T-helper 17 cell (primary cell): ENCODE results near the gene EIF4E2. TPM values are rescaled to one million over a fixed set of nuclear protein-coding genes. Genes with fewer than 3 reads are reported as not detected.

Experiments
- ATAC-seq: fragments of 150-1000 bp; cut with Tn5 transposase; 2 replicates; pipeline ENCODE4 v1.10.0; 2021; ENCODE audit warnings: mild to moderate bottlenecking, moderate library complexity
- DNase-seq, 3 donors: peaks; one replicate each; pipeline versions ENCODE4 v3.0.0 to v3.0.0-alpha.2; 2020 to 2021
- H3K9me3 ChIP-seq: one replicate; pipeline ENCODE4 v1.7.0; 2013; ENCODE audit warnings: low read length, mild to moderate bottlenecking; ENCODE audit not compliant: control insufficient read depth, poor library complexity, severe bottlenecking
- H3K27ac Mint-ChIP-seq: one replicate; pipeline ENCODE4 v1.8.0; 2022; ENCODE audit warnings: mild to moderate bottlenecking, moderate library complexity, mixed read lengths
- H3K27me3 Mint-ChIP-seq: one replicate; pipeline ENCODE4 v1.8.0; 2022; ENCODE audit warnings: mixed read lengths
- H3K36me3 Mint-ChIP-seq: one replicate; pipeline ENCODE4 v1.8.0; 2022; ENCODE audit warnings: low read depth, mixed read lengths
- H3K4me1 Mint-ChIP-seq: one replicate; pipeline ENCODE4 v1.8.0; 2022; ENCODE audit warnings: mild to moderate bottlenecking, mixed read lengths
- H3K4me3 Mint-ChIP-seq: one replicate; pipeline ENCODE4 v1.8.0; 2022; ENCODE audit warnings: mild to moderate bottlenecking, moderate library complexity, mixed read lengths
- total RNA-seq, 4 donors: library from RNA in 2 of 4; stranded (reverse) in 2 of 4; gene quantifications; one replicate each; pipeline ENCODE4 v1.2.3 and lab custom pipeline; 2022 to 2026

EIF4E2 gene
- total RNA-seq, 2 donors from 2014 or later: 52.1 to 58.8 TPM

GRCh38 chr2:232513353-232513752, 37.1 kb upstream of the EIF4E2 start:
- peaks cover 5% of the 10 kb centered on the region for H3K36me3 Mint-ChIP-seq
- H3K4me3 Mint-ChIP-seq: no peak overlapping the region
- H3K4me1 Mint-ChIP-seq: peaks cover 6% of the 10 kb centered on the region
- no peak for ATAC-seq
- DNase-seq: no peak
- H3K27ac Mint-ChIP-seq: no peak overlapping the region
- H3K27me3 Mint-ChIP-seq: peaks cover 39% of the 10 kb centered on the region
- H3K9me3 ChIP-seq: no peaks in the 10 kb centered on the region

GRCh38 chr2:232515639-232516038, 34.9 kb upstream of the EIF4E2 start:
- H3K36me3 Mint-ChIP-seq: no peaks in the 10 kb centered on the region
- ATAC-seq: no peak

GRCh38 chr2:232516551-232516950, 33.9 kb upstream of the EIF4E2 start:
- no peak overlapping the region for H3K4me3 Mint-ChIP-seq
- peaks cover 8% of the 10 kb centered on the region for H3K4me1 Mint-ChIP-seq
- ATAC-seq: no peak
- H3K36me3 Mint-ChIP-seq: no peaks in the 10 kb centered on the region
- H3K27ac Mint-ChIP-seq: no peak overlapping the region
- H3K9me3 ChIP-seq: no peaks in the 10 kb centered on the region
- DNase-seq: no peak
- peaks cover 45% of the 10 kb centered on the region for H3K27me3 Mint-ChIP-seq

More at GRCh38 chr2:232515639-232516038, 34.9 kb upstream of the EIF4E2 start:
- H3K4me1 Mint-ChIP-seq: peaks cover 6% of the 10 kb centered on the region
- DNase-seq: no peak
- no peak overlapping the region for H3K27ac Mint-ChIP-seq
- H3K9me3 ChIP-seq: no peaks in the 10 kb centered on the region
- peaks cover 41% of the 10 kb centered on the region for H3K27me3 Mint-ChIP-seq
- no peak overlapping the region for H3K4me3 Mint-ChIP-seq

GRCh38 chr2:232518844-232519243, 31.6 kb upstream of the EIF4E2 start:
- no peak overlapping the region for H3K4me3 Mint-ChIP-seq
- ATAC-seq (no peak), DNase-seq (no peak)
- no peak overlapping the region for H3K27ac Mint-ChIP-seq
- no peaks in the 10 kb centered on the region for H3K36me3 Mint-ChIP-seq
- H3K4me1 Mint-ChIP-seq: peaks cover 8% of the 10 kb centered on the region
- no peaks in the 10 kb centered on the region for H3K9me3 ChIP-seq
- peaks cover 39% of the 10 kb centered on the region for H3K27me3 Mint-ChIP-seq

- Mint-ChIP-seq H3K27ac (no peak within 1 kb of the TSS), H3K4me1 (peaks cover 4% of the 10 kb centered on the region), H3K27me3 (peaks cover 37% of the 10 kb centered on the region), H3K4me3 (peak within 1 kb of the TSS; percentile 64), H3K36me3 (no peaks in the 10 kb centered on the region)
- H3K9me3 ChIP-seq: no peaks in the 10 kb centered on the region
- no peak for ATAC-seq
- DNase-seq: no peak
Measured at GRCh38 chr2:232519581-232520438, 30.7 kb upstream of the EIF4E2 start, which contains the start of gene PRSS56. PRSS56 (plus strand) TSS chr2:232520388; CDS start chr2:232520599, 211 bp downstream.

- H3K27ac Mint-ChIP-seq: no peak overlapping the region
- no peak overlapping the region for H3K4me3 Mint-ChIP-seq
- ATAC-seq (no peak), DNase-seq (no peak)
- H3K9me3 ChIP-seq: no peaks in the 10 kb centered on the region
- peaks cover 37% of the 10 kb centered on the region for H3K27me3 Mint-ChIP-seq
- no peaks in the 10 kb centered on the region for H3K36me3 Mint-ChIP-seq
- H3K4me1 Mint-ChIP-seq: peaks cover 4% of the 10 kb centered on the region
Measured at GRCh38 chr2:232520489-232520888, 30.0 kb upstream of the EIF4E2 start.

GRCh38 chr2:232521098-232521497, 29.4 kb upstream of the EIF4E2 start:
- no peak for DNase-seq
- Mint-ChIP-seq H3K27ac (no peak overlapping the region), H3K4me1 (peaks cover 4% of the 10 kb centered on the region)

GRCh38 chr2:232521959-232522622, 28.4 kb upstream of the EIF4E2 start:
- peak overlapping the region; percentile 63 for H3K4me3 Mint-ChIP-seq

More at GRCh38 chr2:232521098-232521497, 29.4 kb upstream of the EIF4E2 start:
- Mint-ChIP-seq H3K36me3 (no peaks in the 10 kb centered on the region), H3K27me3 (peaks cover 37% of the 10 kb centered on the region), H3K4me3 (peak overlapping the region; percentile 64)
- H3K9me3 ChIP-seq: no peaks in the 10 kb centered on the region
- ATAC-seq: no peak

GRCh38 chr2:232522623-232523401, 27.7 kb upstream of the EIF4E2 start:
- H3K9me3 ChIP-seq: no peaks in the 10 kb centered on the region
- Mint-ChIP-seq H3K4me1 (peaks cover 2% of the 10 kb centered on the region), H3K27me3 (peaks cover 38% of the 10 kb centered on the region), H3K27ac (no peak overlapping the region), H3K36me3 (no peaks in the 10 kb centered on the region), H3K4me3 (peak overlapping the region; percentile 63)
- ATAC-seq (no peak), DNase-seq (no peak)

More at GRCh38 chr2:232521959-232522622, 28.4 kb upstream of the EIF4E2 start:
- H3K9me3 ChIP-seq: no peaks in the 10 kb centered on the region
- DNase-seq (peak; percentile 49 to 72 (median 69)), ATAC-seq (peak; percentile 80)
- H3K27me3 Mint-ChIP-seq: peaks cover 36% of the 10 kb centered on the region
- H3K36me3 Mint-ChIP-seq: no peaks in the 10 kb centered on the region
- H3K27ac Mint-ChIP-seq: no peak overlapping the region
- peaks cover 3% of the 10 kb centered on the region for H3K4me1 Mint-ChIP-seq

GRCh38 chr2:232523402-232523681, 27.1 kb upstream of the EIF4E2 start:
- H3K9me3 ChIP-seq: no peaks in the 10 kb centered on the region
- H3K4me1 Mint-ChIP-seq: peaks cover 3% of the 10 kb centered on the region
- H3K27ac Mint-ChIP-seq: no peak overlapping the region
- peak overlapping the region; percentile 63 for H3K4me3 Mint-ChIP-seq
- no peak for ATAC-seq
- DNase-seq: no peak
- H3K27me3 Mint-ChIP-seq: peaks cover 39% of the 10 kb centered on the region
- H3K36me3 Mint-ChIP-seq: peaks cover under 1% of the 10 kb centered on the region

GRCh38 chr2:232523682-232524597, 26.5 kb upstream of the EIF4E2 start:
- ATAC-seq (peak; percentile 30), DNase-seq (no peak)
- H3K9me3 ChIP-seq: no peaks in the 10 kb centered on the region
- Mint-ChIP-seq H3K27me3 (peaks cover 40% of the 10 kb centered on the region), H3K27ac (no peak overlapping the region), H3K4me1 (peaks cover 9% of the 10 kb centered on the region), H3K36me3 (peaks cover 5% of the 10 kb centered on the region), H3K4me3 (peak overlapping the region; percentile 39)

GRCh38 chr2:232524771-232525170, 25.7 kb upstream of the EIF4E2 start:
- H3K27me3 Mint-ChIP-seq: peaks cover 41% of the 10 kb centered on the region
- peaks cover 5% of the 10 kb centered on the region for H3K36me3 Mint-ChIP-seq
- peak overlapping the region; percentile 39 for H3K4me3 Mint-ChIP-seq

More at GRCh38 chr2:232524771-232525170, 25.7 kb upstream of the EIF4E2 start:
- no peak for DNase-seq
- H3K9me3 ChIP-seq: no peaks in the 10 kb centered on the region
- Mint-ChIP-seq H3K4me1 (peaks cover 10% of the 10 kb centered on the region), H3K27ac (no peak overlapping the region)
- ATAC-seq: no peak
